GM12878 (cell line): ENCODE results near the gene SLC4A5. TPM values are rescaled to one million over a fixed set of nuclear protein-coding genes. Genes with fewer than 3 reads are reported as not detected.

ENCODE experiments used
- ATAC-seq: fragments of 200-7000 bp; cut with Tn5 transposase; 3 replicates; pipeline ENCODE4 v1.9.1; 2020; ENCODE audit warnings: mild to moderate bottlenecking, moderate library complexity
- BruUV-seq: library from RNA; stranded (reverse); fragments of 400-500 nt; replicated peaks from 2 replicates; lab custom pipeline; 2021; lab: Mats Ljungman, UMichigan
- CTCF ChIA-PET: fragments of 300-600 bp; sonication (Branson Sonifier 250); formaldehyde crosslinking; extraction: SDS; loops from one replicate; lab custom pipeline; 2021; ENCODE audit warnings: inconsistent platforms; lab: Yijun Ruan, JAX
- POLR2A ChIA-PET: fragments of 350-600 bp; formaldehyde crosslinking; extraction: SDS; loops from one replicate; lab custom pipeline; 2021; ENCODE audit warnings: inconsistent platforms; lab: Charles Lee
- RAD21 ChIA-PET: fragments of 300-600 bp; sonication (Branson Sonifier 250); formaldehyde crosslinking; loops from one replicate; lab custom pipeline; 2023; ENCODE audit warnings: antibody characterized with exemption; ENCODE audit not compliant: unreplicated experiment; lab: Charles Lee
- SMC1A ChIA-PET: fragments of 300-600 bp; sonication (Branson Sonifier 250); formaldehyde crosslinking; loops from one replicate; lab custom pipeline; 2023; ENCODE audit not compliant: unreplicated experiment, uncharacterized antibody; lab: Charles Lee
- DNase-seq: peaks from one replicate; pipeline ENCODE4 v3.0.0-alpha.2; 2011; ENCODE audit warnings: low read depth, low spot score
- FAIRE-seq: peaks from 3 replicates; lab custom pipeline; 2011; peaks lifted over from hg19 to GRCh38; lab: Jason Lieb, UNC
- H2AFZ ChIP-seq: 2 replicates; pipeline ENCODE4 v1.6.0; 2011; ENCODE audit warnings: low read depth, low read length, control low read depth; ENCODE audit not compliant: control insufficient read depth
- H3K27ac ChIP-seq: 2 replicates; pipeline ENCODE4 v1.5.1; 2011; ENCODE audit warnings: control low read depth; ENCODE audit not compliant: control insufficient read depth, insufficient read depth
- H3K27me3 ChIP-seq, 2 experiments: replicated peaks in 1 of 2; 2 replicates each; pipeline versions ENCODE4 v1.6.0 to v1.6.1; 2011; ENCODE audit warnings: low read length in 1 of 2; ENCODE audit not compliant: control insufficient read depth in 2 of 2, insufficient read depth in 2 of 2
- H3K36me3 ChIP-seq, 2 experiments: 2 replicates each; pipeline ENCODE4 v1.5.1; 2011; ENCODE audit warnings: low read length in 1 of 2; ENCODE audit not compliant: control insufficient read depth in 2 of 2, insufficient read depth in 2 of 2
- H3K4me1 ChIP-seq: 2 replicates; pipeline ENCODE4 v1.6.1; 2011; ENCODE audit warnings: mild to moderate bottlenecking, low read length, moderate library complexity, mixed read lengths; ENCODE audit not compliant: control insufficient read depth, insufficient read depth
- H3K4me2 ChIP-seq: 2 replicates; pipeline ENCODE4 v1.6.0; 2011; ENCODE audit warnings: control low read depth; ENCODE audit not compliant: control insufficient read depth, insufficient read depth
- H3K4me3 ChIP-seq: fragments of 200-600 bp; sonication (generic); 2 replicates; pipeline ENCODE4 v1.5.1; 2016
- H3K79me2 ChIP-seq: 2 replicates; pipeline ENCODE4 v1.6.0; 2011; ENCODE audit warnings: low read length; ENCODE audit not compliant: control insufficient read depth, insufficient read depth
- H3K9ac ChIP-seq: 2 replicates; pipeline ENCODE4 v1.8.0; 2011; ENCODE audit warnings: low read length, control low read depth, mixed read lengths; ENCODE audit not compliant: control insufficient read depth, insufficient read depth
- H3K9me3 ChIP-seq: replicated peaks from 3 replicates; pipeline ENCODE4 v1.5.1; 2011; ENCODE audit warnings: mild to moderate bottlenecking, low read length; ENCODE audit not compliant: control insufficient read depth, insufficient read depth
- H4K20me1 ChIP-seq: 2 replicates; pipeline ENCODE4 v1.6.0; 2011; ENCODE audit not compliant: control insufficient read depth, insufficient read depth
- E4F1 ChIP-seq: fragments of 450-650 bp; IDR thresholded peaks from 2 replicates; pipeline ENCODE4 v1.6.1; 2018; ENCODE audit warnings: borderline replicate concordance, mild to moderate bottlenecking; ENCODE audit not compliant: partially characterized antibody
- HSF1 ChIP-seq: fragments of 150-350 bp; IDR thresholded peaks from 2 replicates; pipeline ENCODE4 v1.6.1; 2014; ENCODE audit warnings: mild to moderate bottlenecking, low read depth, low read length
- JUND ChIP-seq: IDR thresholded peaks from 2 replicates; pipeline ENCODE4 v1.6.1; 2012; ENCODE audit warnings: low read depth, mild to moderate bottlenecking, low read length, improper control_type of control experiment, moderate library complexity
- KDM1A ChIP-seq: fragments of 200-600 bp; sonication (generic); IDR thresholded peaks from 2 replicates; pipeline ENCODE4 v1.6.1; 2016; ENCODE audit warnings: borderline replicate concordance
- MEF2A ChIP-seq: IDR thresholded peaks from 2 replicates; pipeline ENCODE4 v1.6.1; 2011; ENCODE audit warnings: low read depth, mild to moderate bottlenecking, low read length, moderate library complexity; ENCODE audit not compliant: insufficient read depth
- NFXL1 ChIP-seq: fragments of 450-650 bp; IDR thresholded peaks from 2 replicates; pipeline ENCODE4 v1.6.1; 2017; ENCODE audit warnings: antibody characterized with exemption, mild to moderate bottlenecking, borderline replicate concordance
- NR2F1 ChIP-seq: fragments of 450-650 bp; conservative IDR thresholded peaks from 2 replicates; pipeline ENCODE4 v1.6.1; 2017; ENCODE audit warnings: mild to moderate bottlenecking
- PAX8 ChIP-seq: fragments of 450-650 bp; IDR thresholded peaks from 2 replicates; pipeline ENCODE4 v1.6.1; 2017; ENCODE audit warnings: mild to moderate bottlenecking, moderate library complexity
- SIN3A ChIP-seq: IDR thresholded peaks from 2 replicates; pipeline ENCODE4 v1.6.1; 2012; ENCODE audit warnings: low read depth, low read length, improper control_type of control experiment
- STAT3 ChIP-seq: IDR thresholded peaks from 2 replicates; pipeline ENCODE4 v1.6.1; 2011; ENCODE audit warnings: low read depth, low read length, improper control_type of control experiment
- USF2 ChIP-seq: IDR thresholded peaks from 2 replicates; pipeline ENCODE4 v1.6.1; 2011; ENCODE audit warnings: low read depth, low read length, improper control_type of control experiment, borderline replicate concordance
- YY1 ChIP-seq: IDR thresholded peaks from 2 replicates; pipeline ENCODE4 v1.6.1; 2011; ENCODE audit warnings: low read depth, mild to moderate bottlenecking, low read length
- ZBTB40 ChIP-seq: fragments of 450-650 bp; IDR thresholded peaks from 2 replicates; pipeline ENCODE4 v1.6.1; 2016; ENCODE audit warnings: mild to moderate bottlenecking, moderate library complexity, borderline replicate concordance
- WGBS: methylation state at CpG from one replicate; pipeline ENCODE4 v1.1.6; 2016; ENCODE audit warnings: low lambda C conversion rate; ENCODE audit not compliant: insufficient replicate concordance, insufficient coverage; ENCODE audit errors: missing lambda C conversion rate; 5-methylcytosine and 5-hydroxymethylcytosine counted together
- in situ Hi-C: fragments of 300-500 bp; cut with MboI; formaldehyde crosslinking; loops from 9 replicates; pipeline ENCODE4 v1.14.3; 2018; ENCODE audit warnings: mixed read lengths
- intact Hi-C: fragments of 100-400 bp; cut with micrococcal nuclease; formaldehyde crosslinking; loops from one replicate; pipeline ENCODE4 v1.14.2; 2022; ENCODE audit not compliant: unreplicated experiment
- polyA plus RNA-seq, 11 experiments: library from polyadenylated mRNA; depleted of rRNA in 4 of 11; unstranded in 6 of 11; stranded (reverse) in 5 of 11; fragments of >200 nt; fragmentation: Nextera tagmentation in 4 of 11; fragmentation: Illumina TruSeq in 1 of 11; extraction: Ambion mirVana in 4 of 11; extraction: Trizol in 1 of 11; gene quantifications; 1 replicate in 1 of 11; 2 replicates in 10 of 11; pipeline versions ENCODE4 v1.2.1 to v1.2.3, GENCODE V29; 2011 to 2016; ENCODE audit warnings: inconsistent platforms in 2 of 11, missing spikeins in 2 of 11, low read depth in 1 of 11
- total RNA-seq, 4 experiments: library from RNA; depleted of rRNA in 3 of 4; stranded (reverse); fragments of >200 nt in 3 of 4; fragmentation: Illumina TruSeq in 1 of 4; extraction: Trizol in 1 of 4; gene quantifications; 2 replicates each; pipeline versions ENCODE4 v1.2.1 to v1.2.3, GENCODE V29; 2013 to 2021

Gene SLC4A5
- total and polyA plus RNA-seq, 10 of the 15 experiments (the other 5 are each of a cell fraction or from before 2014, with no cell fraction given), result 0.15 to 4.7 (median 1.6) TPM

GRCh38 chr2:74364533-74365505 is 21.6 kb upstream of the SLC4A5 start:
- H3K4me1 ChIP-seq, result no peaks in the 10 kb centered on the region
- H3K9me3 ChIP-seq, result no peaks in the 10 kb centered on the region
- H2AFZ ChIP-seq, result no peak overlapping the region
- WGBS, result 98% methylated on average over 8 of the region's 8 CpGs
- H4K20me1 ChIP-seq, result no peaks in the 10 kb centered on the region
- SMC1A ChIA-PET, result no interaction called here
- H3K36me3 ChIP-seq, result peaks cover 34 to 44% of the 10 kb centered on the region in 2 experiments; a peak in 3 of 4 replicates
- ATAC-seq, result no peak
- RAD21 ChIA-PET, result no interaction called here
- H3K4me2 ChIP-seq, result no peak overlapping the region
- no TSS peak for BruUV-seq
- CTCF ChIA-PET, result no interaction called here
- FAIRE-seq, result no peak
- no peaks in the 10 kb centered on the region for H3K27me3 ChIP-seq
- no peaks in the 10 kb centered on the region for H3K79me2 ChIP-seq
- in situ Hi-C loops, result no loop called here
- intact Hi-C loops, result no loop called here
- POLR2A ChIA-PET, result no interaction called here
- no peak overlapping the region for H3K4me3 ChIP-seq
- DNase-seq, result no peak
- H3K9ac ChIP-seq, result no peak overlapping the region
- H3K27ac ChIP-seq, result no peak overlapping the region
- TF ChIP-seq MEF2A (no peak), USF2 (no peak), HSF1 (no peak), PAX8 (no peak), SIN3A (no peak), KDM1A (no peak), ZBTB40 (no peak), YY1 (no peak), NFXL1 (no peak), NR2F1 (no peak), STAT3 (no peak), E4F1 (no peak), JUND (no peak)
